HepG2 (cell line): ENCODE results near the gene ZSCAN2.

Source experiments
- HBP1 ChIP-seq: IDR thresholded peaks from 2 replicates; pipeline ENCODE4 v1.6.1; 2016; ENCODE audit warnings: low read depth, control low read depth
- HIVEP1 ChIP-seq: sonication (generic); formaldehyde crosslinking; IDR thresholded peaks from 2 replicates; pipeline ENCODE4 v1.4.0; 2020; ENCODE audit warnings: mild to moderate bottlenecking, missing genetic modification reagents
- KDM6A ChIP-seq: IDR thresholded peaks from 2 replicates; pipeline ENCODE4 v1.6.1; 2016; ENCODE audit warnings: low read depth
- MAFK ChIP-seq, 2 experiments: IDR thresholded peaks in 1 of 2; conservative IDR thresholded peaks in 1 of 2; 2 replicates each; pipeline ENCODE4 v1.6.1; 2011; ENCODE audit warnings: improper control_type of control experiment in 2 of 2, low read length in 2 of 2
- MLX ChIP-seq: IDR thresholded peaks from 2 replicates; pipeline ENCODE4 v1.6.1; 2016
- ZNF597 ChIP-seq: sonication (generic); formaldehyde crosslinking; IDR thresholded peaks from 2 replicates; pipeline ENCODE4 v1.5.0; 2020; ENCODE audit warnings: missing genetic modification reagents
- TF ChIP-seq, protein P1 (sequence below): sonication (generic); formaldehyde crosslinking; IDR thresholded peaks from 2 replicates; pipeline ENCODE4 v1.9.0; 2021; ENCODE audit warnings: mild to moderate bottlenecking, missing genetic modification reagents
- TF ChIP-seq, protein P2 (sequence below): sonication (generic); formaldehyde crosslinking; IDR thresholded peaks from 2 replicates; pipeline ENCODE4 v1.5.0; 2020; ENCODE audit warnings: mild to moderate bottlenecking, missing genetic modification reagents, moderate library complexity
- TF ChIP-seq, protein P3 (sequence below): sonication (generic); formaldehyde crosslinking; IDR thresholded peaks from 2 replicates; pipeline ENCODE4 v1.4.0; 2020; ENCODE audit warnings: missing genetic modification reagents, borderline replicate concordance
- TF ChIP-seq, protein P4 (sequence below): sonication (generic); formaldehyde crosslinking; IDR thresholded peaks from 2 replicates; pipeline ENCODE4 v1.8.1; 2023; ENCODE audit warnings: mild to moderate bottlenecking, missing genetic modification reagents

DNA sequence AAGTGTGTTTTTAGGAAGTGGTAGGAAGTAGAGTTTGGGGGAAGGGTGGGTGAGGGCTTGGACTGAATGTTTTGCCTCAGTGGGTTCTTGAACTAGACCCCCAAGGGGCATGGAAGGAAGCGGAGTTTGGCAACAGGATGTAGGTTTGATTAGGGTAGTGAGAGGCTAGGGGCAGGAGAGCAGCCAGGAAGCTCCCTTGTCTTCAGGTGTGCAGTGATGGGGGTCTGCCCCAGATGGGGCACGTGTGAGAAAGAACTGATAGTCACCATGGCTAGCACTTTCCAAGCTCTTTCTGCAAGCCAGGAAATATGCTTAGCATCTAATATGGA lies 4.7 kb downstream of the ZSCAN2 start:
- TF ChIP-seq, protein P1, sequence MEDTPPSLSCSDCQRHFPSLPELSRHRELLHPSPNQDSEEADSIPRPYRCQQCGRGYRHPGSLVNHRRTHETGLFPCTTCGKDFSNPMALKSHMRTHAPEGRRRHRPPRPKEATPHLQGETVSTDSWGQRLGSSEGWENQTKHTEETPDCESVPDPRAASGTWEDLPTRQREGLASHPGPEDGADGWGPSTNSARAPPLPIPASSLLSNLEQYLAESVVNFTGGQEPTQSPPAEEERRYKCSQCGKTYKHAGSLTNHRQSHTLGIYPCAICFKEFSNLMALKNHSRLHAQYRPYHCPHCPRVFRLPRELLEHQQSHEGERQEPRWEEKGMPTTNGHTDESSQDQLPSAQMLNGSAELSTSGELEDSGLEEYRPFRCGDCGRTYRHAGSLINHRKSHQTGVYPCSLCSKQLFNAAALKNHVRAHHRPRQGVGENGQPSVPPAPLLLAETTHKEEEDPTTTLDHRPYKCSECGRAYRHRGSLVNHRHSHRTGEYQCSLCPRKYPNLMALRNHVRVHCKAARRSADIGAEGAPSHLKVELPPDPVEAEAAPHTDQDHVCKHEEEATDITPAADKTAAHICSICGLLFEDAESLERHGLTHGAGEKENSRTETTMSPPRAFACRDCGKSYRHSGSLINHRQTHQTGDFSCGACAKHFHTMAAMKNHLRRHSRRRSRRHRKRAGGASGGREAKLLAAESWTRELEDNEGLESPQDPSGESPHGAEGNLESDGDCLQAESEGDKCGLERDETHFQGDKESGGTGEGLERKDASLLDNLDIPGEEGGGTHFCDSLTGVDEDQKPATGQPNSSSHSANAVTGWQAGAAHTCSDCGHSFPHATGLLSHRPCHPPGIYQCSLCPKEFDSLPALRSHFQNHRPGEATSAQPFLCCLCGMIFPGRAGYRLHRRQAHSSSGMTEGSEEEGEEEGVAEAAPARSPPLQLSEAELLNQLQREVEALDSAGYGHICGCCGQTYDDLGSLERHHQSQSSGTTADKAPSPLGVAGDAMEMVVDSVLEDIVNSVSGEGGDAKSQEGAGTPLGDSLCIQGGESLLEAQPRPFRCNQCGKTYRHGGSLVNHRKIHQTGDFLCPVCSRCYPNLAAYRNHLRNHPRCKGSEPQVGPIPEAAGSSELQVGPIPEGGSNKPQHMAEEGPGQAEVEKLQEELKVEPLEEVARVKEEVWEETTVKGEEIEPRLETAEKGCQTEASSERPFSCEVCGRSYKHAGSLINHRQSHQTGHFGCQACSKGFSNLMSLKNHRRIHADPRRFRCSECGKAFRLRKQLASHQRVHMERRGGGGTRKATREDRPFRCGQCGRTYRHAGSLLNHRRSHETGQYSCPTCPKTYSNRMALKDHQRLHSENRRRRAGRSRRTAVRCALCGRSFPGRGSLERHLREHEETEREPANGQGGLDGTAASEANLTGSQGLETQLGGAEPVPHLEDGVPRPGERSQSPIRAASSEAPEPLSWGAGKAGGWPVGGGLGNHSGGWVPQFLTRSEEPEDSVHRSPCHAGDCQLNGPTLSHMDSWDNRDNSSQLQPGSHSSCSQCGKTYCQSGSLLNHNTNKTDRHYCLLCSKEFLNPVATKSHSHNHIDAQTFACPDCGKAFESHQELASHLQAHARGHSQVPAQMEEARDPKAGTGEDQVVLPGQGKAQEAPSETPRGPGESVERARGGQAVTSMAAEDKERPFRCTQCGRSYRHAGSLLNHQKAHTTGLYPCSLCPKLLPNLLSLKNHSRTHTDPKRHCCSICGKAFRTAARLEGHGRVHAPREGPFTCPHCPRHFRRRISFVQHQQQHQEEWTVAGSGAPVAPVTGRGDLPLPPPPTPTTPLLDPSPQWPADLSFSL (CRISPR knock-in tag): no peak
- TF ChIP-seq, protein P2, sequence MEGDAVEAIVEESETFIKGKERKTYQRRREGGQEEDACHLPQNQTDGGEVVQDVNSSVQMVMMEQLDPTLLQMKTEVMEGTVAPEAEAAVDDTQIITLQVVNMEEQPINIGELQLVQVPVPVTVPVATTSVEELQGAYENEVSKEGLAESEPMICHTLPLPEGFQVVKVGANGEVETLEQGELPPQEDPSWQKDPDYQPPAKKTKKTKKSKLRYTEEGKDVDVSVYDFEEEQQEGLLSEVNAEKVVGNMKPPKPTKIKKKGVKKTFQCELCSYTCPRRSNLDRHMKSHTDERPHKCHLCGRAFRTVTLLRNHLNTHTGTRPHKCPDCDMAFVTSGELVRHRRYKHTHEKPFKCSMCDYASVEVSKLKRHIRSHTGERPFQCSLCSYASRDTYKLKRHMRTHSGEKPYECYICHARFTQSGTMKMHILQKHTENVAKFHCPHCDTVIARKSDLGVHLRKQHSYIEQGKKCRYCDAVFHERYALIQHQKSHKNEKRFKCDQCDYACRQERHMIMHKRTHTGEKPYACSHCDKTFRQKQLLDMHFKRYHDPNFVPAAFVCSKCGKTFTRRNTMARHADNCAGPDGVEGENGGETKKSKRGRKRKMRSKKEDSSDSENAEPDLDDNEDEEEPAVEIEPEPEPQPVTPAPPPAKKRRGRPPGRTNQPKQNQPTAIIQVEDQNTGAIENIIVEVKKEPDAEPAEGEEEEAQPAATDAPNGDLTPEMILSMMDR: no peak
- TF ChIP-seq MAFK (conservative IDR thresholded peaks at IDR 0.05 in 1 of 2, IDR thresholded peaks at IDR 0.05 in 1 of 2; ENCODE audit: low read length in 2 of 2) (no peak), ZNF597 (CRISPR knock-in tag) (no peak), HIVEP1 (CRISPR knock-in tag) (no peak), HBP1 (CRISPR knock-in tag) (no peak), KDM6A (CRISPR knock-in tag) (no peak), MLX (CRISPR knock-in tag) (no peak)
- TF ChIP-seq, protein P3, sequence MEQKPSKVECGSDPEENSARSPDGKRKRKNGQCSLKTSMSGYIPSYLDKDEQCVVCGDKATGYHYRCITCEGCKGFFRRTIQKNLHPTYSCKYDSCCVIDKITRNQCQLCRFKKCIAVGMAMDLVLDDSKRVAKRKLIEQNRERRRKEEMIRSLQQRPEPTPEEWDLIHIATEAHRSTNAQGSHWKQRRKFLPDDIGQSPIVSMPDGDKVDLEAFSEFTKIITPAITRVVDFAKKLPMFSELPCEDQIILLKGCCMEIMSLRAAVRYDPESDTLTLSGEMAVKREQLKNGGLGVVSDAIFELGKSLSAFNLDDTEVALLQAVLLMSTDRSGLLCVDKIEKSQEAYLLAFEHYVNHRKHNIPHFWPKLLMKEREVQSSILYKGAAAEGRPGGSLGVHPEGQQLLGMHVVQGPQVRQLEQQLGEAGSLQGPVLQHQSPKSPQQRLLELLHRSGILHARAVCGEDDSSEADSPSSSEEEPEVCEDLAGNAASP (CRISPR knock-in tag): no peak
- TF ChIP-seq, protein P4, sequence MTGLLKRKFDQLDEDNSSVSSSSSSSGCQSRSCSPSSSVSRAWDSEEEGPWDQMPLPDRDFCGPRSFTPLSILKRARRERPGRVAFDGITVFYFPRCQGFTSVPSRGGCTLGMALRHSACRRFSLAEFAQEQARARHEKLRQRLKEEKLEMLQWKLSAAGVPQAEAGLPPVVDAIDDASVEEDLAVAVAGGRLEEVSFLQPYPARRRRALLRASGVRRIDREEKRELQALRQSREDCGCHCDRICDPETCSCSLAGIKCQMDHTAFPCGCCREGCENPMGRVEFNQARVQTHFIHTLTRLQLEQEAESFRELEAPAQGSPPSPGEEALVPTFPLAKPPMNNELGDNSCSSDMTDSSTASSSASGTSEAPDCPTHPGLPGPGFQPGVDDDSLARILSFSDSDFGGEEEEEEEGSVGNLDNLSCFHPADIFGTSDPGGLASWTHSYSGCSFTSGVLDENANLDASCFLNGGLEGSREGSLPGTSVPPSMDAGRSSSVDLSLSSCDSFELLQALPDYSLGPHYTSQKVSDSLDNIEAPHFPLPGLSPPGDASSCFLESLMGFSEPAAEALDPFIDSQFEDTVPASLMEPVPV: no peak
